Ishikawa (cell line): Measurements from ENCODE around the gene FAM168A.

Source experiments
- CEBPB ChIP-seq: IDR thresholded peaks from 2 replicates; pipeline ENCODE4 v1.6.1; 2012
- CREB1 ChIP-seq: IDR thresholded peaks from 2 replicates; pipeline ENCODE4 v1.6.1; 2012; ENCODE audit warnings: low read depth
- EGR1 ChIP-seq: IDR thresholded peaks from 2 replicates; pipeline ENCODE4 v1.6.1; 2012
- EP300 ChIP-seq: IDR thresholded peaks from 2 replicates; pipeline ENCODE4 v1.6.1; 2012; ENCODE audit warnings: borderline replicate concordance
- FOXM1 ChIP-seq: IDR thresholded peaks from 2 replicates; pipeline ENCODE4 v1.6.1; 2012; ENCODE audit warnings: low read depth, borderline replicate concordance
- MAX ChIP-seq: IDR thresholded peaks from 2 replicates; pipeline ENCODE4 v1.6.1; 2012
- NFIC ChIP-seq: IDR thresholded peaks from 2 replicates; pipeline ENCODE4 v1.6.1; 2012
- RAD21 ChIP-seq: IDR thresholded peaks from 2 replicates; pipeline ENCODE4 v1.6.1; 2012; ENCODE audit warnings: low read depth
- REST ChIP-seq: IDR thresholded peaks from 2 replicates; pipeline ENCODE4 v1.6.1; 2012; ENCODE audit warnings: low read depth, mild to moderate bottlenecking
- TAF1 ChIP-seq: IDR thresholded peaks from 2 replicates; pipeline ENCODE4 v1.6.1; 2012; ENCODE audit warnings: low read depth, mild to moderate bottlenecking
- TCF12 ChIP-seq: IDR thresholded peaks from 2 replicates; pipeline ENCODE4 v1.6.1; 2012; ENCODE audit warnings: low read depth
- TEAD4 ChIP-seq: IDR thresholded peaks from 2 replicates; pipeline ENCODE4 v1.6.1; 2012
- USF1 ChIP-seq: IDR thresholded peaks from 2 replicates; pipeline ENCODE4 v1.6.1; 2012
- YY1 ChIP-seq: IDR thresholded peaks from 2 replicates; pipeline ENCODE4 v1.6.1; 2012; ENCODE audit warnings: low read depth
- ZBTB7A ChIP-seq: IDR thresholded peaks from 2 replicates; pipeline ENCODE4 v1.6.1; 2012; ENCODE audit warnings: low read depth

The FAM168A gene

GRCh38 chr11:73584831-73585230, 13.1 kb downstream of the FAM168A start:
- no peak for TF ChIP-seq USF1
- TF ChIP-seq ZBTB7A = no peak
- no peak for TF ChIP-seq TAF1
- no peak for TF ChIP-seq NFIC
- TF ChIP-seq EP300 = no peak
- TF ChIP-seq RAD21 = no peak
- TF ChIP-seq YY1 = no peak
- no peak for TF ChIP-seq CEBPB
- no peak for TF ChIP-seq FOXM1
- no peak for TF ChIP-seq TCF12
- TF ChIP-seq TEAD4 = no peak

GRCh38 chr11:73582653-73583052, 15.3 kb downstream of the FAM168A start:
- TF ChIP-seq RAD21 = no peak

GRCh38 chr11:73579641-73580434, 18.1 kb downstream of the FAM168A start:
- no peak for TF ChIP-seq ZBTB7A
- no peak for TF ChIP-seq TEAD4
- no peak for TF ChIP-seq TCF12
- TF ChIP-seq CREB1 = no peak
- TF ChIP-seq FOXM1 = no peak
- no peak for TF ChIP-seq REST
- no peak for TF ChIP-seq EGR1
- TF ChIP-seq RAD21 = no peak
- TF ChIP-seq YY1 = no peak
- TF ChIP-seq NFIC = no peak
- no peak for TF ChIP-seq EP300
- no peak for TF ChIP-seq CEBPB
- TF ChIP-seq USF1 = no peak
- TF ChIP-seq MAX = no peak
- TF ChIP-seq TAF1 = no peak

GRCh38 chr11:73578592-73579185, 19.2 kb downstream of the FAM168A start:
- no peak for TF ChIP-seq TAF1
- TF ChIP-seq FOXM1 = no peak
- no peak for TF ChIP-seq CEBPB
- no peak for TF ChIP-seq EP300
- TF ChIP-seq NFIC = no peak
- TF ChIP-seq MAX = no peak
- TF ChIP-seq EGR1 = no peak
- no peak for TF ChIP-seq YY1
- no peak for TF ChIP-seq RAD21
- no peak for TF ChIP-seq REST
- TF ChIP-seq TCF12 = no peak
- no peak for TF ChIP-seq CREB1
- no peak for TF ChIP-seq ZBTB7A
- TF ChIP-seq TEAD4 = no peak
- TF ChIP-seq USF1 = no peak

GRCh38 chr11:73577496-73577917, 20.4 kb downstream of the FAM168A start:
- TF ChIP-seq USF1 = no peak
